Measurements from ENCODE around the gene EPHA1.

Gene EPHA1

DNA sequence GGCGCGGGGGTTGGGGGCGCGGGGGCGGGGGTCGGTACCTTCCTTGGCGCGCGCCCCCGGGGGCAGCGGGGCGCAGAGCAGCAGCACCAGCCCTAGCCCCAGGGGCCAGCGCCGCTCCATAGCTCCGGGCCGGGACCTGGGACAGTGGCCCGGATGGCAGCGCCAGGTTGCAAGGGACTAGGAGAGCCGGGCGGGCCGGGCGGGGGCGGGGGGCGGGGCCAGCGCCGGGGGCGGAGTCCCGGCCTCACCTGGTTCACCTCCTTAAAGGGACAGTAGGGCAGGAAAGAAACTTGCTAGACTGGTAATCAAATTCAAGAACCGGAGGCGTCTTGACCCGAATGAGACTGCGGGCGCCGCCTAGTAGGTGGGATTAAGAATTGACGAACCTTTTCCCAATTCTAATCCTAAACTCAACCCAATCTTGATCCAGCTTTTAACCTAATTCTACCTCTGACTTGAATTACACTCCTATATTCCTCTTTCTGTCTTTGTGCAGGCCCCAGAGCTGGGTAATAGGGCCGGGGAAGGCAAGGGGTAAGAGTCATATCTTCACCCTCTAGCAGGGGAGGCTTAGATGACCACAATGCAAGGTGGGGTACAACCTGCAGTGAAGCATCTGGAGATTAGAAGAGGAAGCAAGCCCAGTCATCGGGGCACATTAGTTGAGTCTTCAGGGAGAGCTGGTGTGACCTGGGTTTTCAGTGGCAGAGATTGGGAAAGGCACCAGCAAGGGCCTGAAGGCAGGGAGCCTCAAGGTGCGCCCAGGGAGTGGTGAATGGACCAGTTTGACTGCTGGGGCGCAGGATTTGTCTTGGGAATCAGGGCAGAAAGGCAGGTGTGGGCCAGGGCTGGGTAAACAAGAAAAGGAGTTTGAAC is at the start of gene EPHA1:
Gene EPHA1 (minus strand): TSS at position 171 of the 876 bp plus-strand sequence. CDS start 51 bp downstream, at position 120.
- DNase-seq (ENCODE audit: low spot score): no peak

DNA sequence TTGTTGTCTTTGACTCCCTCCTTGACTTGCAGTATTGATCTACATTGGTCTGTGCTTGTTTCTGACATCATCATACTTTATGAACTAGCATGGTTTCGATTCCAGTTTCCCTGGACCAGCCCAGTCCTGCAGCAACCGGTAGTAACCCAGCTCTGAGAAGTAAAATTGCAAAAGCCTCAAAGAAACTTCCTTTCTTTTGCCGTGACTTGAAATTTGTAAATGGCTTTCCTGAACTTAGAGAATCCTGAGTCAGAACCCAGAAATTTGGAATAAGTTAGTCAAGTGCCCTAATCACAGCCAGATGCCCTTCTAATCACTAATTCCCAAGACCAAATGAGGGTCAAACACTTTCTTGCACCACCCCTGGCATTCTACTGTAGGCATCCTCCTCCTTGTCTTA is 49.6 kb upstream of the EPHA1 start:
- peak; percentile 14 for DNase-seq (ENCODE audit: low spot score)

DNA sequence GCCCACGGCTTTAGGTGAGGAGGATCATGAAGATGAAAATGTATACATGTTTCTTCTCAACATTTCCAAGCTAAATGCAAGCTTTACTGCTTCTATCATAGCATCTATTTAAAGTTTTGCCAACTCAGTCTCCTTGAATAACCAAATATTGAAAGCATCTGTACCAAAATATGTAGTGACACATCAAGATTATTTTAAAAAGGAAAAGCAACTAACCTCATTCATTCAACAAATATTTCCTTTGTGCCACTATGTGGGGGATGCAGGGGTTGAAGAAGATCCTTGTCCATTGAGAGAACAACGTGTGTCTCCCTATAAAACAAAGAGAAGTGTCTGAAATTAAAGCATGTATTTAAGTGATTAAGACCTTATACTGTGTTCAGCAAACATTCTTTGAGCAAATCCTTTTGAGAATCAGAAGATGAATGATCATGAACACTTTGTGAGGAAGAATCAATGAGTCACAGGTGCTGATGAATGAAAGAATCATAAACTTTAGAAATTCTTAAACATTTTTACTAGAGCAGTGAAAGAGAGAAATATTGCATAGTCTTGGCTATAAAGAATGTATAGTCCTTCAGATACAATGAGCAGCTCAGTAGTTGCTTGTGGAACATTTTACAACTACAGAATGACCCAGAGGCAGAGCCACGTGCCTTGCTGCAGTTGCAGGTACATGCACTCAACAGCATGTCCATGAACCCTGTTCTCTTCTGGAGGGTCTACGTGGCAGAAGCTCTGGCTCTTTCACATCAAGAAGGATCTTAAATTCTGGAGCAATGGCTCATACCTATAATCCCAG is 48.5 kb upstream of the EPHA1 start:
- peak; percentile 32 for DNase-seq (ENCODE audit: low spot score)

DNA sequence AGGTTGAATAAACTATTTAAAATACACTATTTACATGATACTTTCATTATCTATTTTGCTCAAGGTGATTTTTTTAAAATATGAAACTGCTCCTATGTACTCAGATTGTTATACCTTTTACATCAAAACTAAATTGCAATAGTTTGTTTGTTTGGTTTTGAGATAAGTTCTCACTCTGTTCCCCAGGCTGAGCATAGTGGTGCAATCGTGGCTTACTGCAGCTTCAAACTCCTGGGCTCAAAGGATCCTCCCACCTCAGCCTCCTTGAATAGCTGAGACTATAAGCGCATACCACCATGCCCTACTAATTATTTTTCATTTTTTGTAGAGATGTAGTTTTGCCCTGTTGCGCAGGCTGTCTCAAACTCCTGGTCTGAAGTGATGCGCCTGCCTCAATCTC is 47.3 kb upstream of the EPHA1 start:
- no peak for DNase-seq (ENCODE audit: low spot score)

DNA sequence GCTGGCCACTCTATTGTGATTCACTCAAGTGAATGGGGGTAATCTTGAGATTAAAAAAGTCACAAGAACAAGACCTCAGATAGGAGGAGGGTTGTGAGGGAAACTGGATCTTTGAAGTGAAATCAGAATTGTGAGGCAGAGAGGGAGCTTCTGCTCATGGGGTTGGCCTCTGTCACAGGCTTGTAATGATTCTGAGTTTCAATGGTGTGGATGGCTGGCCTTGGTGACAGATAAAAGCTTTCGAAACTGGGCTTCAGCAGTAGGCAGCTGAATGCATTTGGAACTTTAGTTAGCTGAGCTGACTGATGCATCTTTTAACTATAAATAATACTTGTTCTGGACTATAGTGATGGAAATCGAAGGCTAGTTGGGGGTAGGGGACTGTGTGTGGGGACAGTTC is 46.8 kb upstream of the EPHA1 start:
- DNase-seq (ENCODE audit: low spot score): no peak

DNA sequence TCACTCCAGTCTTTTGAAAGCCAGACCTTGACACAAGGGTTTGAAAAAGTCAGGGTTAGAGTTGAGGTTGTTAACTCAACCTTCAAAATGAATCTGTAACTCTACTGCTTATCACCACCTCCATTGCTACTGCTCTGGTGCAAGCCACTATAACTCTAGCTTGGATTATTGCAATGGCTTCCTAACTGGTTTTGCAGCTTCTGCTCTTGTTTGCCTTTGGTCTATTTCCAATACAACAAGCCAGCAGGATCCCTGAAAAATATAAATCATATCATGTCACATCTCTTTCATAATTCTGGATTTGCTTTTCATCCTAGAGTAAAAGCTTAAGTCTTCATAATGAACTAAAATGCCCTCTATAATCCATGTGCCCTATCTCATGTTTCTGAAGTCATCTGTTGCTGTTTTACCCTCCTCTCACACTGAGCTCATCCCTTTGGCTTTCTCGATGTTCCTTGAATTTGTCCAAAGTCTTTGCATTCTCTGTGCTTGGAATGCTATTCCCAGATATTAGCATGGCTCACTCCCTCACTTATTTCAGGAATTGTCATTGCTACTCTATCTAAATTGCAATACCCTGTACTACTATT is 45.5 kb upstream of the EPHA1 start:
- no peak for DNase-seq (ENCODE audit: low spot score)

DNA sequence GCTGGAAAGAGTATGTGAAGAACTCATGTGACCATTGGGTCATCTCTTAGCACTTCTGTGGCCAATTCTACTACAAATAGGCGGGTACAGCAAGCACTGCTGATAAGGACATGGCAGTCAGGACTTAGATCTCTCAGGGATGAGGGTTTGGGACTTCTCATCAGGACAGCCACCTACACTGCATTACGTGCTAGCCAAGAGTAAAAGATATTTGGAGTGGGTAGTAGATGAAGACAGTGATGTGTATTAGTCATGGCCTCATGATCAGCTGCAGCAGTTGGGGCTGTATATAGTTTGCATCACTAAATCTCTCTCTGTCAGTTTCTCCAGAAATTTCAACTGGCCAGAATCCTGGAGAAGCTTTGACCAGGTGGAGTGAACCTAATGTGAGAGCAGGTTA is 43.8 kb upstream of the EPHA1 start:
- DNase-seq (ENCODE audit: low spot score): no peak

DNA sequence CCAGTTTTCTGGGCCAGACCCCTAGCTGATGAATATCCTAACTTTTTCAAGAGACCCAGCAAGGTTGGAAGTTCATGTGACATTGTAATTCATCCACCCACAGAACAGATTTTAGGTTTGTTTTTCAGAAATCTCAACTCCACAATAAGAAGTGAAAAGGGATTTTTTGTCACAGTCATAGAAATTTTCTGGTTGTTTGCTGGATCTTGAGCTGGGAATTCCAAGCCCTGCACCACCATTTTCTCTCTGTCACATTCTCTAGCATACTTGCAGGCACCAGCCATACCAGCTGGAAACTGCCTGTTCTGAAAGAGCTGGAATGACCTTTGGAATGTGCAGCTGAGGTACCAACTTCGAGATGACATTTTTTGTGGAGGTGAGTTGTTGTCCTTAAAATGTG is 43.1 kb upstream of the EPHA1 start:
- DNase-seq (ENCODE audit: low spot score): no peak

DNA sequence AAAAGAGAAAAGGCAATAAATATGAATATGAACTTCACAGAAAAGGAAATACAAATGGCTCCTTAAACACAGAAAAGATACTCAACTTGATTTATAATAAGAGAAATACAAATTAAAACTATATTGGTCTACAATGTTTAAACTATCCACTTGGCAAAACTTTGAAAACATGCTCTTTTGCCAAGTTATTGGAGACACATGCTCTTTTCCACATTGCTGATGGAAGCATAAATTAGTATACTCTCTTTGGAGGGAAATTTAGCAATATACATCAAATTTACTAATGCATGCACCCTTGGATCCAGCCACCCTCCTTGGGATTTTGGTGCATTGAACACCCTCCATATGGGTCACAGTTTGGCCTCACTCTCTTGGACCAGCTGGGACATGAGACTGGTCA is 42.5 kb upstream of the EPHA1 start:
- DNase-seq (ENCODE audit: low spot score): no peak

DNA sequence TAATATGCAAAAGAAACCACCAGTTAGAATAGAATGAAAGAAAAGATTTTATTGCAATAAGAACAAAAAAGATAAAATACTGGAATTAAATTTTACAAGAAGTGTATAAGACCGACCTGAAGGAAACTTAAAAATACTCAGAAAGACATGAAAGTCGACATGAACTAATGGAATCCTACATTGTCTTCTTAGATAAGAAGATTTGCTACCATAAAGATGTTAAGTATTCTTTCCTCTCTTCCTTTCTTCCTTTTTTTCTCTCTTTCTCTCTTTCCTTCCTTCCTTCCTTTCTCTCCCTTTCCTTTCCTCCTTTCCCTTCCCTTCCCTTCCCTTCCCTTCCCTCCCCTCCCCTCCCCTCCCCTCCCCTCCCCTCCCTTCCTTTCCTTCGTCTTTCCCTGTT is 41.1 kb upstream of the EPHA1 start:
- no peak for DNase-seq (ENCODE audit: low spot score)

DNA sequence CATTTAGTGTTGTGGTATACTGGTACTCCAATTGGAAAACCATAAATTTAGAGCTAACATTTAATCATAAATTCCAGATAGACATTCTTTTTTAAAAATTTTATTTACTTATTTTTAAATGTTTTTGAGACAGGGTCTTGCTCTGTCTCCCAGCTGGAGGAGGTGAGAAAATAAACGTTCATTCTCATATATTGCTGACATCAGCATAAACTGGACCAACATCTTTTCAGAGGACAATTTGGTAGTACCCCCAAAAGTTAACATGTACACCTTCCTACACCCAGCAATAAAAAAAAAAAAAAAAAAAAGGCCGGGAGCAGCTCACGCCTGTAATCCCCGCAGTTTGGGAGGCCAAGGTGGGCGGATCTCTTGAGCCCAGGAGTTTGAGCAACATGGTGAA is 39.8 kb upstream of the EPHA1 start:
- DNase-seq (ENCODE audit: low spot score): no peak

DNA sequence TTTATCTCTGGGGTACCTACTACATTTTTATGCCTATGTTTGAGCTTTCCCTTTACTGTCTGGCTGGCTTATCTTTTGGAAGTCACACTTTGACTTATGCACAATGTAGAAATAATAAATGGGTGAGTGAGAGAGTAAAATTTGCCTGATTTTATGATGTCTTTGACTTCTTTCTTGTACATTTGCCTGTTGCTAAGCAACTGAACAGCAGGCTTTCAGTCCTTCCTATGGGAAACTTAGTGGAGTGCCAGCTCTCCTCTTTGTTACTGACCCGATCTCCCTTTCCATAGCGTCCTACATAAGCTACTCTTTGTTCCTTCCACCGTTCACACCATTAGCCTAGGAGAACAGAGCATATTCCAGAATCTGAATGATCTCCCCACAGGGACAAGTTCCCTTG is 38.8 kb upstream of the EPHA1 start:
- DNase-seq (ENCODE audit: low spot score): no peak

DNA sequence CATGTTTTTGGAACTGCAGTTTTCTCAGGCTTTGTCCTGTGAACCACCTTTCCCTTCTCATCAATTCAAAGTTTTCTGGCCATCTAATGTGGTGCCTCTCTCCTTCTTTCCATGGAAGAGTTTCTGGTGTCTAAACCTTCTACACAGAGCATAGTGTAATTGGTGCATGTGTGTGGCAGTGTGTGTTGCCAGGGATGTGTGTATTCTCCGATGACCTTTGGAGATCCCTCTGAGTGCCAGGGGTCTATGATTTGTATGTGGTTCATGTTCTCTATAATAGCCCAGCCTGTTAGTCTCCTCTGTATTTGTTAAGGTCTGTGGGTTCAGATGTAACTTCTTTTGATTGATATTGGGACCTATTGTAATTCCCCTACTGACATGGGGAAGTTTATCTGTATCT is 36.1 kb upstream of the EPHA1 start:
- DNase-seq (ENCODE audit: low spot score): no peak

DNA sequence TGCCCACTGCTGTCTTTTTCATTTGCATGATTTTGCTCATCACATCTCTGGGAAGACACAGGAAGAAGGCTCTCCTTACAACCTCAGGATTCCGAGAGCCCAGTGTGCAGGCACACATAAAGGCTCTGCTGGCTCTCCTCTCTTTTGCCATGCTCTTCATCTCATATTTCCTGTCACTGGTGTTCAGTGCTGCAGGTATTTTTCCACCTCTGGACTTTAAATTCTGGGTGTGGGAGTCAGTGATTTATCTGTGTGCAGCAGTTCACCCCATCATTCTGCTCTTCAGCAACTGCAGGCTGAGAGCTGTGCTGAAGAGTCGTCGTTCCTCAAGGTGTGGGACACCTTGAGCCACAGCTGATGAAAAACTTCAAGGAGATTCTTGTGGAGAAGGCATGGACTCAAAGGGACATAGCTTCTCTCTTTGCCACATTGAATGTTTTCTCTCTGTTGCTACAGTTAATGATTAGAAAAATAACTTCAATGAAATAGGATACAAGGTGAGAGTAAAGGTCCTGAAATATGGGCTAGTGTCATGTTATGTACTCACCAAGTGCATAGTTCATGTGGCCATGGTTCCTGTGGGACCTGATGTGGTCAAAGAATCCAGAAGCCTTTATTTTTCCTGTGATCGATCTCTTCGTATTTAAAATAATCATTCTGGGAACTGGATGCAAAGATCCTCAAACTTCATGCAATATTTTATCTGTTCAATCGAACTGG is 35.6 kb upstream of the EPHA1 start:
- no peak for DNase-seq (ENCODE audit: low spot score)

DNA sequence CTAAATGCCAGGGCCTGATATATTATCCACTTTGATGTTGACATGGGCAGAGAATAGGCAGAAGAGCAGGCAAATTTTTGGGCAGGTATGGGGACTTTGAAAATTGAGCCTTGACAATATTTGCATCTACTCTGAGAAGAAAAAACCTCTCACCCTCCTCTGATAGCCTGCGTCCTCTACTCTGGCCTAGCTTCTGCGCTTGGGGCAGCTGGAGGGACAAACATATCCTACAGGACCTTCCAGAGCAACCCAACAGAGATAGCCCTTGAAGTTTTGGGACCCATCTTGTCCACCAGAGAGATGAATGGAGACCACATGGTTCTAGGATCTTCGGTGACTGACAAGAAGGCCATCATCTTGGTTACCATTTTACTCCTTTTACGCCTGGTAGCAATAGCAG is 34.5 kb upstream of the EPHA1 start, which contains the start of gene TAS2R60:
Gene TAS2R60 (plus strand): TSS at position 301 of the 400 bp plus-strand sequence. CDS start 0 bp downstream, at position 301.
- no peak for DNase-seq (ENCODE audit: low spot score)

DNA sequence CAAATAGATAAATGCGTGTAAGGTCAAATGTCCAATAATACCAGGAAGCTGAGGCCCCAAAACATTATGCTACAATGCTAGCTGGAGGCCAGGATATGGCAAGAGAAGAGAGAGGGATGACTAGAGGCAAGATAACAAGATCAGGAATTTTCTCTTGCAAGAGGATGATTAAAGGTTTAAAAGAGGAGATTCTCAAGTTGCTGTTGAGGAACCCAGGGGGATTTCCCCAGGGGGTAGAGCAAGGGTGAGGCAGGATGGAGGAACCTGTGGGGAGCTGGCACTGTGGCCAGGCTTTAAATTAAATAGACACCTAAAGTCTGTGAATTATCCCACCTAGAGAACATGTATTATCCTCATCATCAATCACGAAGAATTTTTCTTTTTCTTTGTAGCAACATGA is 31.2 kb upstream of the EPHA1 start:
- no peak for DNase-seq (ENCODE audit: low spot score)

DNA sequence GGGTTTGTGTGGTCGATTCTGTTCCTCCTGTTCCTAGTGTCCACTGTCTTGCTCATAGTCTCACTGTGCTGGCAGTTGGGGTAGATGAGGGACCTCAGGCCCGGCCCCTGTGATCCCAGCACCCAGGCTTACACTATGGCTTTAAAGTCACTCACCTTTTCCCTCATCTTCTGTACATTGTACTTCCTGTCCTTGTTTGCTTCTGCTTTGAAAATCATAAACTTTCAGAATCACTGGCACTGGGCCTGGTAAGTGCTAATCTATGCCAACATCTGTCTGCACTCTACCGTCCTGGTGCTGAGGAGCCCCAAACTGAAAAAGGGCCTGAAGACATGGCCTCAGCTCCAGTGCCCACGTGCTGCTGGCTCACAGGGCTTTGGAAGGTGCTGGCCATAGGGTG is 28.9 kb upstream of the EPHA1 start:
- DNase-seq (ENCODE audit: low spot score): no peak

DNA sequence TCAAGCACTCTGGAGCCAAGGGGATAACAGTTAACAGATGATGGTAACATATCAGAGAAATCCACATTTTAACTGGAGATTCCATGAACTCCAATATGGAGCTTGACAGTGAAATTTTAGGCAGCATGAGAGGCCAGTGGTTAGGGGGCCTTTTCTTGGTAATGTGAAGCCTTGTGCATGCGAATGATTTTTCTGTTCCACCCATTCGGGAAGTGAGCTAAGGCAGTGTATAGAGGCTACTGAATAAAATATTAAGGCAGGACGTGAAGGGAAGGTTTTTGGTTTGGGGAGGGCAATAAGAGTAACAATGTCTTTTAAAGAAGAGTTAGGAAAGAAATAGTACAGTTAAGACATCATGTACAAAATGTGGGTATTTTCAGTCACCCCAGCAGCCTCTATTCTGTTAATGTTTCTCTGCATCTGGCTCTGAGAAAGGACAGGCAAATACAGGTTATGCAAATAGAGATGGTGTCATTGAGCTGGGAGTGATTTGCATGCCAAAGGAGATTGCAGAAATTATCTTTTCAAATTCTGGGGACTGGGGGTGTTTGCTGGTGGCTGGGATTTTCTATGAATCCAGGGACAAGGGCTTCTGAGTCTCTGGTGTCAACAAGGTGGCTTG is 27.8 kb upstream of the EPHA1 start:
- DNase-seq (ENCODE audit: low spot score): no peak

DNA sequence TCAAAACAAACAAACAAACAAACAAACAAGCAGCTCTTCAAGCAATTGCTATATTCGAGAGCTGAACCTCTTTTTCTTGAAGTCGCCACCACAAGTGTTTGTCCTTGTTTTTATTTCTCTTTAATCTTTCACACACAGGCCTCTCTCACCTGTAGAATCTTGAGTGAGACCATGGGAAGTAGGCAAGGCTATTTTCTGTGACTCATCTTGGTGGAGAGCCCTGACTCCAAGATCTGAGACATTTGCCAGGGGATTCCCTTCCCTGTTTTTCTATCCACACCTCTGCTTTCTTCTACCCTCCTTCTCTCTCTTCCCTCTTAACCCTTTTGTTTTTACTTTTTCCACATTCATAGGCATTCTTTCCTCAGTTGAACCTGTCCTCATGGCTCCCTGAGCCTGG is 26.6 kb upstream of the EPHA1 start:
- no peak for DNase-seq (ENCODE audit: low spot score)

DNA sequence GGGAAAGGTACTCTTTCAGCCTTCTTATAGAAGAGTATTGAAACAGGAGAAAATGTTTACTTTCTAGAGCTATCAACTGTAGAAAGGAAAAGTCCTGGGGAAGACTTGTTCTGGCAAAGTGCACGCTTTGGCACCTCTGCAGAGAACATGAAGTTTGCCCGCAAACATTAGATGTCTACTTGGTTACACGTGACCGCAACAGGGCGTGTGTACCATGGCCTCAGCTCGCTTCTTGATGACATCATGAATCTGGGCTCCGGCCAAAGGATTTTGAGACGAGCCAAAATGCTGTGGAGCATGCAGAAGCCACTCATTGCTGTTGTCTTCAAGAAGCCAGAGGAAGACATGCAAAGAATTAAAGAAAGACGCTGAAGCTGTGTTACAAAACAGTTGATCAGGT is 26.0 kb upstream of the EPHA1 start:
- DNase-seq (ENCODE audit: low spot score): no peak

DNA sequence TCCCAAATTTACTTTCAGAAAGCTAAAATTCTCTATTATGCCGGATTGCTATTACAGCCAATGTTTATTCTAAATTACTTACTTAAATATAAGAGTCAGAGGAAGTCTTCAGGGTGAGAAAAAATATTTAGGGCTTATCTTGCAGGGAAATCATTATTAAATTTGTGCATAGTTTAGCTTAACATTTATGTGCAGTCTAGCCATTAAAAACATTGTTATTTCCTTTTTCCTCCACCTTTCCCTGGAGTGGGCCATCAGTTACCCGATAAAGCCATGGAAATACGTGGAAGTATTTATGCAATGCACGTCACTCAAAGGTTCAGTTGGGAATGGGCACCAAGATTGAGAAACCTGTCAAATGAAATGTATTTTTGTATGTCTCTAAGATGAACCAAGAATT is 25.1 kb upstream of the EPHA1 start:
- no peak for DNase-seq (ENCODE audit: low spot score)

DNA sequence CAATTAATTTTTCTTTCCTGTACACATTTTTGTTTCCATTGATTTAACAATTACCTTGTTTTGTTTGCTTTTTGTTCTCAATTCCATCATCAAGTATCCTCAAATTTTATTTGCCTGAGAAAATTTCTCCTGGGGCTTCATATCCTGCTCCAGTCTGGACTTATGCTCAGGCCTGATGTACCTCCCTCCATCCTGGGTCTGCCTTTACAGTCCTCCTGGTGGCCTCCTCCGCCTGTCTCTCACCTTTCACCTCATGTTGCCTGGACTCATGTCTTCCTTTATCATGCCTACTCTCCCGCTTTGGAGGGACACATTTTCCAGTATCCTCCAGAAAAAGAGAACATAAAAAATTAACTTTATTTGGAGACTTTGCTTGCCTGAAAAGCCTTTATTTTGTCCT is 22.5 kb upstream of the EPHA1 start:
- DNase-seq (ENCODE audit: low spot score): no peak

All from hepatic stellate cell (primary cell).